Measurements from ENCODE around the gene B3GAT3. TPM values are rescaled to one million over a fixed set of nuclear protein-coding genes. Genes with fewer than 3 reads are reported as not detected.

The B3GAT3 gene
- total and polyA plus RNA-seq, 2 donors (not counting 3 experiments of a cell fraction or from before 2014, with no cell fraction given), result 31.6 to 37.2 TPM

DNA sequence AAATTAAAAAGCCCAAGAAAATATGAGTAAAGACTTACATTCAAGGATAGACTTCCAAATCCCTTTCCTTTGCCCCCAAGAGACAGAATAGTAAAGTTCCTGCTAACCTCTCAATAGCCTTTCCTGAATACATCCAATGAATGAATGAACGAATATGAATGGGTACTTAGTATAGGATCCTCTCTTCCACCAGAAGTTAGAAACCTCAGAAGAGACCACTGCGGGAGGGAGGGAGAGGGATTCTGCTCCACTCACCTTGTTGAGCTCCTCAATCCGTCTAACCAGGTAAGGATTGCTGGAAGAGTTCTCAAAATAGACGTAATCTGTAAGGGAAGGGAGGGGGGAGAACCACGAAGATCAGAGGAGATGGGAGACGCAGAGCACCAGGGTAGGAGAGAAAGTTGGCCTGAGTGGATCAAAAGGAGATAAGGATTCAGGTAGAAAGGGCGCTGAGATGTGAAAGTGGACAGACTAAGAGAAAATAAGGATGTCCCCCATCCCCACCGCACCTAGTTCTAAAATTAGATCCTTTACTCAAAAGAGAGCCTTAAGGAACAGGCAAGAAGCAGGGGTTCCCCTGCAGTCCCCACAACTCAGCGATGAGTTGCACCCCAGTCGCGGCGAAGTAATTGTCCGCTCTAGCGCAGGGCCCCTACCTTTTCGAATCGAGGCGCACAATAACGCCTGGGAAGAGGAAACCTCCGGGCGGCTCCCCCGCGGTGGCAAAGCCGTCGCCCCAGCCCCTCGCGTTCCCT, 21.2 kb downstream of the B3GAT3 start:
- ChIA-PET POLR2A (interaction anchor here (1.4 to 2.1 kb wide), 4 partner anchors 9 to 241 kb away, joined by 5 to 19 read pairs (median 12); partner anchors contain the start of genes C11orf98, CSKMT, TUT1 and UQCC3), CTCF (interaction anchor here (1.0 to 3.8 kb wide), 4 partner anchors 8 to 26 kb away, joined by 3 to 29 read pairs (median 12); partner anchors contain the start of genes EML3 and TUT1)
- TSS peak; percentile 47 for BruUV-seq (replicated peaks)
- TF ChIP-seq JUN (IDR thresholded peaks at IDR 0.05; ENCODE audit: borderline replicate concordance, insufficient read depth, insufficient read length, low read depth) (no peak), GATA2 (IDR thresholded peaks at IDR 0.05; ENCODE audit: insufficient read depth, insufficient read length, low read depth, low read length) (no peak), POLR2AphosphoS5 (IDR thresholded peaks at IDR 0.05; ENCODE audit: insufficient read depth, low read depth, low read length) (peak; percentile 4), FOS (IDR thresholded peaks at IDR 0.05; ENCODE audit: borderline replicate concordance, insufficient read depth, low read length) (no peak)
- peak; percentile 19 for DNase-seq (ENCODE audit: low read depth, low spot score)
- Histone ChIP-seq H3K9ac (replicated peaks; ENCODE audit: extremely low read depth, insufficient read depth, low read length) (peak overlapping the region; percentile 89), H3K79me2 (ENCODE audit: control insufficient read depth, insufficient read depth, low read length) (peaks cover 45% of the 10 kb centered on the region), H3K27me3 (ENCODE audit: control insufficient read depth in 2 of 2, insufficient read depth in 2 of 2, low read length in 2 of 2) (no peaks in the 10 kb centered on the region), H3K4me3 (replicated peaks in 1 of 3; ENCODE audit: insufficient read depth in 1 of 3, low read depth in 1 of 3, low read length in 3 of 3) (peak overlapping the region; percentile 61 to 98 (median 92)), H2AFZ (ENCODE audit: low read depth, low read length) (no peak overlapping the region), H3K4me1 (ENCODE audit: control insufficient read depth, extremely low read depth, insufficient read depth, low read length) (peaks cover 19% of the 10 kb centered on the region), H3K9me3 (replicated peaks; ENCODE audit: control insufficient read depth, insufficient read depth, low read length) (no peaks in the 10 kb centered on the region), H4K20me1 (replicated peaks; ENCODE audit: control insufficient read depth, extremely low read depth, insufficient read depth, low read length) (no peaks in the 10 kb centered on the region), H3K36me3 (ENCODE audit: control insufficient read depth in 2 of 2, extremely low read depth in 1 of 2, insufficient read depth in 2 of 2, low read length in 2 of 2) (peaks cover 20 to 29% of the 10 kb centered on the region in 2 experiments), H3K4me2 (ENCODE audit: insufficient read depth, low read length) (peak overlapping the region; percentile 89), H3K27ac (ENCODE audit: insufficient read depth, low read depth, low read length) (peak overlapping the region; percentile 54), H3K9me1 (replicated peaks; ENCODE audit: control insufficient read depth, extremely low read depth, insufficient read depth, low read length) (no peaks in the 10 kb centered on the region)
- intact Hi-C loops (cut with micrococcal nuclease), result loop anchor here (1.0 to 2.0 kb wide), 2 partner anchors 12 to 106 kb away; partner anchors contain the start of genes BSCL2, EML3 and GNG3
- dilution Hi-C loops (cut with MboI; ENCODE audit: extremely low pct_ligation_motif_present, low sequenced_read_pairs), result no loop called here
- FAIRE-seq, result no peak

GRCh38 chr11:62599901-62600300, 21.9 kb downstream of the B3GAT3 start:
- dilution Hi-C loops (cut with MboI; ENCODE audit: extremely low pct_ligation_motif_present, low sequenced_read_pairs), result no loop called here
- intact Hi-C loops (cut with micrococcal nuclease), result loop anchor here (1.0 to 2.0 kb wide), 4 partner anchors 9 to 107 kb away; partner anchors contain the start of genes BSCL2, GANAB, GNG3 and TUT1

More at GRCh38 chr11:62599901-62600300, 21.9 kb downstream of the B3GAT3 start:
- BruUV-seq (replicated peaks), result TSS peak; percentile 37
- FAIRE-seq (peak; percentile 73), DNase-seq (ENCODE audit: low read depth, low spot score) (no peak)
- Histone ChIP-seq H3K4me3 (replicated peaks in 1 of 3; ENCODE audit: insufficient read depth in 1 of 3, low read depth in 1 of 3, low read length in 3 of 3) (peak overlapping the region; percentile 61 to 98 (median 92)), H3K9ac (replicated peaks; ENCODE audit: extremely low read depth, insufficient read depth, low read length) (peak overlapping the region; percentile 89), H3K36me3 (ENCODE audit: control insufficient read depth in 2 of 2, extremely low read depth in 1 of 2, insufficient read depth in 2 of 2, low read length in 2 of 2) (peaks cover 26 to 33% of the 10 kb centered on the region in 2 experiments), H3K9me3 (replicated peaks; ENCODE audit: control insufficient read depth, insufficient read depth, low read length) (no peaks in the 10 kb centered on the region), H3K4me2 (ENCODE audit: insufficient read depth, low read length) (peak overlapping the region; percentile 89), H3K4me1 (ENCODE audit: control insufficient read depth, extremely low read depth, insufficient read depth, low read length) (peaks cover 19% of the 10 kb centered on the region), H4K20me1 (replicated peaks; ENCODE audit: control insufficient read depth, extremely low read depth, insufficient read depth, low read length) (no peaks in the 10 kb centered on the region), H2AFZ (ENCODE audit: low read depth, low read length) (no peak overlapping the region), H3K9me1 (replicated peaks; ENCODE audit: control insufficient read depth, extremely low read depth, insufficient read depth, low read length) (no peaks in the 10 kb centered on the region), H3K79me2 (ENCODE audit: control insufficient read depth, insufficient read depth, low read length) (peaks cover 45% of the 10 kb centered on the region), H3K27me3 (ENCODE audit: control insufficient read depth in 2 of 2, insufficient read depth in 2 of 2, low read length in 2 of 2) (no peaks in the 10 kb centered on the region), H3K27ac (ENCODE audit: insufficient read depth, low read depth, low read length) (no peak overlapping the region)
- TF ChIP-seq EZH2 (IDR thresholded peaks at IDR 0.05; ENCODE audit: borderline replicate concordance, low read depth, low read length, severe bottlenecking) (no peak), FOS (IDR thresholded peaks at IDR 0.05; ENCODE audit: borderline replicate concordance, insufficient read depth, low read length) (no peak), GATA2 (IDR thresholded peaks at IDR 0.05; ENCODE audit: insufficient read depth, insufficient read length, low read depth, low read length) (no peak), POLR2AphosphoS5 (IDR thresholded peaks at IDR 0.05; ENCODE audit: insufficient read depth, low read depth, low read length) (no peak), POLR2A (IDR thresholded peaks at IDR 0.05; ENCODE audit: low read depth, low read length) (no peak), JUN (IDR thresholded peaks at IDR 0.05; ENCODE audit: borderline replicate concordance, insufficient read depth, insufficient read length, low read depth) (no peak), MYC (IDR thresholded peaks at IDR 0.05; ENCODE audit: low read depth, low read length) (no peak)
- TF ChIP-seq, protein P1, sequence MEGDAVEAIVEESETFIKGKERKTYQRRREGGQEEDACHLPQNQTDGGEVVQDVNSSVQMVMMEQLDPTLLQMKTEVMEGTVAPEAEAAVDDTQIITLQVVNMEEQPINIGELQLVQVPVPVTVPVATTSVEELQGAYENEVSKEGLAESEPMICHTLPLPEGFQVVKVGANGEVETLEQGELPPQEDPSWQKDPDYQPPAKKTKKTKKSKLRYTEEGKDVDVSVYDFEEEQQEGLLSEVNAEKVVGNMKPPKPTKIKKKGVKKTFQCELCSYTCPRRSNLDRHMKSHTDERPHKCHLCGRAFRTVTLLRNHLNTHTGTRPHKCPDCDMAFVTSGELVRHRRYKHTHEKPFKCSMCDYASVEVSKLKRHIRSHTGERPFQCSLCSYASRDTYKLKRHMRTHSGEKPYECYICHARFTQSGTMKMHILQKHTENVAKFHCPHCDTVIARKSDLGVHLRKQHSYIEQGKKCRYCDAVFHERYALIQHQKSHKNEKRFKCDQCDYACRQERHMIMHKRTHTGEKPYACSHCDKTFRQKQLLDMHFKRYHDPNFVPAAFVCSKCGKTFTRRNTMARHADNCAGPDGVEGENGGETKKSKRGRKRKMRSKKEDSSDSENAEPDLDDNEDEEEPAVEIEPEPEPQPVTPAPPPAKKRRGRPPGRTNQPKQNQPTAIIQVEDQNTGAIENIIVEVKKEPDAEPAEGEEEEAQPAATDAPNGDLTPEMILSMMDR (IDR thresholded peaks at IDR 0.05; ENCODE audit: extremely low read depth in 1 of 2, insufficient read depth in 1 of 2, low read depth in 1 of 2, low read length in 2 of 2), result no peak
- TF ChIP-seq, protein P2, sequence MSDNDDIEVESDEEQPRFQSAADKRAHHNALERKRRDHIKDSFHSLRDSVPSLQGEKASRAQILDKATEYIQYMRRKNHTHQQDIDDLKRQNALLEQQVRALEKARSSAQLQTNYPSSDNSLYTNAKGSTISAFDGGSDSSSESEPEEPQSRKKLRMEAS (IDR thresholded peaks at IDR 0.05; ENCODE audit: insufficient read depth, insufficient read length), result no peak
- ChIA-PET CTCF (interaction anchor here (0.9 to 3.8 kb wide), 6 partner anchors 8 to 175 kb away, joined by 3 to 29 read pairs (median 8); partner anchors contain the start of genes EML3 and TUT1), POLR2A (interaction anchor here (0.7 to 1.3 kb wide), 4 partner anchors 26 to 65 kb away, joined by 3 to 6 read pairs (median 4); partner anchors contain the start of genes C11orf98, CSKMT, EEF1G and GANAB)

All from endothelial cell of umbilical vein (primary cell).